Activated CD4-positive, alpha-beta T cell treated with anti-CD3 and anti-CD28 coated beads, Interleukin-2, amount 50 U/mL, for 48 hours (primary cell): ENCODE data around the gene E2F4.

Experiments
- DNase-seq, 2 experiments: peaks; one replicate each; pipeline ENCODE4 v3.0.0-alpha.2; 2020

The E2F4 gene

GRCh38 chr16:67157892-67158635 is 33.9 kb upstream of the E2F4 start:
- no peak for DNase-seq

- peak; percentile 86 to 90 for DNase-seq
These were observed 33.0 kb upstream of the E2F4 start for GRCh38 chr16:67158637-67159600.

- no peak for DNase-seq
These were observed 30.3 kb upstream of the E2F4 start for GRCh38 chr16:67161595-67162058.

- DNase-seq = no peak
These were observed 29.3 kb upstream of the E2F4 start for GRCh38 chr16:67162506-67163163.

GRCh38 chr16:67163164-67163998 is 28.6 kb upstream of the E2F4 start:
- peak; percentile 53 to 62 for DNase-seq

GRCh38 chr16:67163999-67164558 is 27.9 kb upstream of the E2F4 start:
- peak in 1 of 2 experiments; percentile 21 for DNase-seq

GRCh38 chr16:67164599-67165061 is 27.3 kb upstream of the E2F4 start, which contains the start of gene HSF4:
TSS of gene HSF4 (plus strand) at chr16:67164745. CDS start at chr16:67164812, 67 bp downstream.
- DNase-seq = peak; percentile 30 to 34

GRCh38 chr16:67165121-67166078 is 26.6 kb upstream of the E2F4 start:
- peak in 1 of 2 experiments; percentile 38 for DNase-seq

GRCh38 chr16:67166110-67166547 is 25.8 kb upstream of the E2F4 start:
- DNase-seq = no peak

- peak in 1 of 2 experiments; percentile 18 for DNase-seq
These were observed 25.3 kb upstream of the E2F4 start for GRCh38 chr16:67166598-67167168.

GRCh38 chr16:67167588-67167987 is 24.4 kb upstream of the E2F4 start:
- no peak for DNase-seq

- DNase-seq = no peak
These were observed 22.9 kb upstream of the E2F4 start for GRCh38 chr16:67169011-67169451.

- peak; percentile 50 to 61 for DNase-seq
These were observed 22.2 kb upstream of the E2F4 start for GRCh38 chr16:67169642-67170167.

GRCh38 chr16:67170168-67170948 is 21.6 kb upstream of the E2F4 start, which contains the start of gene NOL3:
TSS of gene NOL3 (plus strand) at chr16:67170538.
- peak; percentile 78 to 85 for DNase-seq

- DNase-seq = no peak
These were observed 20.9 kb upstream of the E2F4 start for GRCh38 chr16:67170949-67171649.

- DNase-seq = peak in 1 of 2 experiments; percentile 10
These were observed 18.6 kb upstream of the E2F4 start for GRCh38 chr16:67173323-67173722.

GRCh38 chr16:67173808-67174705 is 17.9 kb upstream of the E2F4 start:
- DNase-seq = peak; percentile 73 to 79
